HUES6 (cell line): ENCODE results near the gene KIAA0319L.
"Not testable (repeated sequence)": the region's sequence is repeated elsewhere in the genome, so short reads cannot be mapped to it uniquely, and the experiment has no call there.

Source experiments
- H3K27ac ChIP-seq: 2 replicates; pipeline ENCODE4 v1.7.0; 2013; ENCODE audit warnings: low read depth, mild to moderate bottlenecking, low read length, inconsistent platforms
- H3K27me3 ChIP-seq: 2 replicates; pipeline ENCODE4 v1.6.1; 2013; ENCODE audit warnings: low read length; ENCODE audit not compliant: control insufficient read depth, insufficient read depth
- H3K36me3 ChIP-seq: 2 replicates; pipeline ENCODE4 v1.6.1; 2013; ENCODE audit warnings: low read length; ENCODE audit not compliant: control insufficient read depth, insufficient read depth
- H3K4me1 ChIP-seq: 2 replicates; pipeline ENCODE4 v1.6.1; 2013; ENCODE audit warnings: low read length; ENCODE audit not compliant: control insufficient read depth, insufficient read depth
- H3K4me3 ChIP-seq: 2 replicates; pipeline ENCODE4 v1.5.1; 2013; ENCODE audit warnings: low read depth, low read length
- H3K9ac ChIP-seq: one replicate; pipeline ENCODE4 v1.6.1; 2013; ENCODE audit warnings: mild to moderate bottlenecking, low read length
- H3K9me3 ChIP-seq: 2 replicates; pipeline ENCODE4 v1.6.1; 2013; ENCODE audit warnings: low read depth, low read length; ENCODE audit not compliant: control insufficient read depth, insufficient read depth

Gene KIAA0319L

GRCh38 chr1:35580949-35581388 lies 23.8 kb upstream of the KIAA0319L start:
- Histone ChIP-seq H3K4me3 (no peak overlapping the region), H3K27ac (no peak overlapping the region), H3K9me3 (no peaks in the 10 kb centered on the region), H3K9ac (no peak overlapping the region), H3K4me1 (peaks cover 12% of the 10 kb centered on the region), H3K36me3 (no peaks in the 10 kb centered on the region), H3K27me3 (peaks cover 28% of the 10 kb centered on the region)

DNA sequence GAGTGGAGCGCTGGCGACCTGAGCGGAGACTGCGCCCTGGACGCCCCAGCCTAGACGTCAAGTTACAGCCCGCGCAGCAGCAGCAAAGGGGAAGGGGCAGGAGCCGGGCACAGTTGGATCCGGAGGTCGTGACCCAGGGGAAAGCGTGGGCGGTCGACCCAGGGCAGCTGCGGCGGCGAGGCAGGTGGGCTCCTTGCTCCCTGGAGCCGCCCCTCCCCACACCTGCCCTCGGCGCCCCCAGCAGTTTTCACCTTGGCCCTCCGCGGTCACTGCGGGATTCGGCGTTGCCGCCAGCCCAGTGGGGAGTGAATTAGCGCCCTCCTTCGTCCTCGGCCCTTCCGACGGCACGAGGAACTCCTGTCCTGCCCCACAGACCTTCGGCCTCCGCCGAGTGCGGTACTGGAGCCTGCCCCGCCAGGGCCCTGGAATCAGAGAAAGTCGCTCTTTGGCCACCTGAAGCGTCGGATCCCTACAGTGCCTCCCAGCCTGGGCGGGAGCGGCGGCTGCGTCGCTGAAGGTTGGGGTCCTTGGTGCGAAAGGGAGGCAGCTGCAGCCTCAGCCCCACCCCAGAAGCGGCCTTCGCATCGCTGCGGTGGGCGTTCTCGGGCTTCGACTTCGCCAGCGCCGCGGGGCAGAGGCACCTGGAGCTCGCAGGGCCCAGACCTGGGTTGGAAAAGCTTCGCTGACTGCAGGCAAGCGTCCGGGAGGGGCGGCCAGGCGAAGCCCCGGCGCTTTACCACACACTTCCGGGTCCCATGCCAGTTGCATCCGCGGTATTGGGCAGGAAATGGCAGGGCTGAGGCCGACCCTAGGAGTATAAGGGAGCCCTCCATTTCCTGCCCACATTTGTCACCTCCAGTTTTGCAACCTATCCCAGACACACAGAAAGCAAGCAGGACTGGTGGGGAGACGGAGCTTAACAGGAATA lies 20.1 kb upstream of the KIAA0319L start:
- H3K4me1 ChIP-seq: peaks cover 34% of the 10 kb centered on the region
- peaks cover 65% of the 10 kb centered on the region for H3K27me3 ChIP-seq
- H3K27ac ChIP-seq: no peak overlapping the region
- H3K9me3 ChIP-seq: no peaks in the 10 kb centered on the region
- no peaks in the 10 kb centered on the region for H3K36me3 ChIP-seq
- peak overlapping the region; percentile 45 for H3K9ac ChIP-seq
- peak overlapping the region; percentile 72 for H3K4me3 ChIP-seq

DNA sequence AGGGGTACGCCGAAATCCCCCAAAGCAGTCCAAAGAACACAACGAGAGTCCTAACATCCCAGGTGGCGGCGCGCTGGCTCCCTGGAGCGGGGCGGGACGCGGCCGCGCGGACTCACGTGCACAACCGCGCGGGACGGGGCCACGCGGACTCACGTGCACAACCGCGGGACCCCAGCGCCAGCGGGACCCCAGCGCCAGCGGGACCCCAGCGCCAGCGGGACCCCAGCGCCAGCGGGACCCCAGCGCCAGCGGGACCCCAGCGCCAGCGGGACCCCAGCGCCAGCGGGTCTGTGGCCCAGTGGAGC lies 19.5 kb upstream of the KIAA0319L start:
- Histone ChIP-seq H3K27me3 (peaks cover 71% of the 10 kb centered on the region), H3K4me3 (peak overlapping the region; percentile 72), H3K4me1 (peaks cover 34% of the 10 kb centered on the region)
- not testable (repeated sequence) for H3K9me3 ChIP-seq, H3K27ac ChIP-seq, H3K9ac ChIP-seq, H3K36me3 ChIP-seq

DNA sequence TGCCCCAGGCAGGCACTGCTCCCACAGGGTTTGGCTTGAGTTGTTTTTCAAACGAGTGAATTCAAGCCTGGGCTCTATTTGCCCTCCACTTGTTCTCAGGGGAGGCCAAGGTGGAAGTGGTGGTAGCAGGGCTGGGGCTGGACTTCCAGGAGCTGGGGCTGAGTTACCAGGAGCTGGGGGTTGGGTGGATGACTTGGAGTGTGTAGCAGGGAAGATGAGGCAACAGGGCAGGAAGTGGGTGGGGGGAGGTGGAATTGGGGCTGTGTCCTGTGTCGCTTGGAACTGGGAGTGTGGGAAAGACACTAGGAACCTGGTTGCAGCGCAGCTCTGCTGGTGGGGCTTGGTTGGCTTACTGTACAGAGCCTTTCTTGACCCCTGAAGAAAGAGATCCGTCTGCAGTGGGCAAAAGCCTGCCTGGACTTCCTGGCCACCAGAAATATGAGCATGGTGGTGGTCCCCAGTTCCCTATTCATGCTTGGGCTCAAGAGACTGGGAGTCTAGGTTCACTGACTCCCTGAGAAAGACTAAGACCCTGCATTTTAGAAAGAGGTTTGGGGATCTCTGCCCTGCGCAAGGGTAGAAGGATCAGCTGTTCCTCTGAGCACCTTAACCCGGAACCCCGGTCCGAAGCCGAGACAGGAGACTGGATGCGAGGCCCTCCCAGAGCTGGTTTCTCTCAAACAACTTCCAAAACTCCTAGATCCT lies 19.0 kb upstream of the KIAA0319L start:
- Histone ChIP-seq H3K9ac (no peak overlapping the region), H3K4me3 (peak overlapping the region; percentile 30; the same call in 1 of the 2 replicates)

DNA sequence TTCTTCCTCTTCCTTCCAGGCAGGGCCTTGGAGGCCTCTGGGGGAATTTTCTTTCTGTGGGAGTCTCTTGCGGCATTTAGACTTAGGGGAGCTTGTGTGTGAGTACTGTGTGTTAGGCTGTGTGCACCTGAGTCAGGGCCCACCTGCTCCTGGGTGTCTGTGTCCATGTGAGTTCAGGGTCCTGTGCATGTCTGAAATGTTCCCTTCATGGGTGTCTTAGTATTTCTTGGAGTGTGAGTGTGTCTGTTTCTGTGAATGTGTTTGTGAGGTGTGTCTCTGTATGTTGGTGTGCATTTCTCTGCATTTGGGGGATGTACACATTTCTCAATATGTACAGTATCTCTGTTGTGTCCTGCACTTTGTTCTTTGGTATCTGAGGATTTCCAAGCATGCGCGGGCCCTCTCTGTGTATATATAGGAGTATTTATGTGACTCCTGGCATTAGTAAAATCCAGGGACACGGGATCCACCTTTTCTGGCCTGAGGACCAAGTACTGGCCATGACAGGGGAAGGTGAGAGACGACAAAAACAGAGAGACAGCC lies 18.3 kb upstream of the KIAA0319L start:
- Histone ChIP-seq H3K27ac (no peak overlapping the region), H3K4me1 (peaks cover 34% of the 10 kb centered on the region), H3K27me3 (peaks cover 82% of the 10 kb centered on the region)

More for the DNA sequence above, 19.0 kb upstream of the KIAA0319L start:
- no peaks in the 10 kb centered on the region for H3K9me3 ChIP-seq
- no peak overlapping the region for H3K27ac ChIP-seq
- H3K4me1 ChIP-seq: peaks cover 34% of the 10 kb centered on the region
- H3K27me3 ChIP-seq: peaks cover 76% of the 10 kb centered on the region
- H3K36me3 ChIP-seq: no peaks in the 10 kb centered on the region

DNA sequence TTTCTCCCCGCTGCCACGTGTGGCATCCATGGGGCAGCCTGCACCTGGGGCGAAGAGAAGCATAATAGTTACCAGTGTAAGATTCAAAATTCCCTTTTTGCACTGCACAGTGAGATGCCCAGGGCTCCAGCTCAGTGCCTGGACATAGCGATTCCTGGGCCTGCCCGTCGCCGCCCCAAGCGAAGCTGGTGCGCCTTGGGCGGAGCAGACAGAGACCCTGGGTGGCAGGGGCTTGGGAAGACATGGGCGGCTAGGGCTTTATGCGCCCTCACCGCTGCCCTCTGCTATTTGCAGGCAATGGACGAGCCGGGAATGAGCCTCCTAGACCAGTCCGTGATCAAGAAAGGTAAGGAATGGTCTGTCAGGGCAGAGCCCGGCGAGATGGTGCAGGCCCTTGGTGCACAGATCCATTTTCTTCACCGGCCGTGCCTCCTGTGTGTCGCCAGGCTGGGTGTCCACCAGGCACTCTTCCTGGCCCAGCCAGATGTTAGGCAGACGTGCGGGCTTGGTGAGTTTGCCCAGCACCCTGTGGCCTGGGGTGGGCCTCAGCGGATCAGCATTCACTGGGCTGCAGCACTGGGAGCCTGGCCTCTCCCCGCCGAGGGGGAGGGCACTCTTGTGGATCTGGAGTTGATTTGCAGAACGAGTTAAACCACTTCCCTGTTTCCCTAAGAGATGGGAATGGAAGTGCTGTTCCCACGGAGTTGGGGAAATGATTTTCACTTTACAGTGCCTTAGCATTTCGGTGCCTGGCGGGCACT lies 17.6 kb upstream of the KIAA0319L start:
- H3K27ac ChIP-seq: no peak overlapping the region
- peak overlapping the region; percentile 80; the same call in 1 of the 2 replicates for H3K4me3 ChIP-seq
- no peaks in the 10 kb centered on the region for H3K36me3 ChIP-seq
- peaks cover 87% of the 10 kb centered on the region for H3K27me3 ChIP-seq
- H3K4me1 ChIP-seq: peaks cover 34% of the 10 kb centered on the region
- no peak overlapping the region for H3K9ac ChIP-seq
- H3K9me3 ChIP-seq: no peaks in the 10 kb centered on the region

More for the DNA sequence above, 18.3 kb upstream of the KIAA0319L start:
- H3K9me3 ChIP-seq: no peaks in the 10 kb centered on the region
- H3K36me3 ChIP-seq: no peaks in the 10 kb centered on the region
- no peak overlapping the region for H3K9ac ChIP-seq
- H3K4me3 ChIP-seq: no peak overlapping the region

DNA sequence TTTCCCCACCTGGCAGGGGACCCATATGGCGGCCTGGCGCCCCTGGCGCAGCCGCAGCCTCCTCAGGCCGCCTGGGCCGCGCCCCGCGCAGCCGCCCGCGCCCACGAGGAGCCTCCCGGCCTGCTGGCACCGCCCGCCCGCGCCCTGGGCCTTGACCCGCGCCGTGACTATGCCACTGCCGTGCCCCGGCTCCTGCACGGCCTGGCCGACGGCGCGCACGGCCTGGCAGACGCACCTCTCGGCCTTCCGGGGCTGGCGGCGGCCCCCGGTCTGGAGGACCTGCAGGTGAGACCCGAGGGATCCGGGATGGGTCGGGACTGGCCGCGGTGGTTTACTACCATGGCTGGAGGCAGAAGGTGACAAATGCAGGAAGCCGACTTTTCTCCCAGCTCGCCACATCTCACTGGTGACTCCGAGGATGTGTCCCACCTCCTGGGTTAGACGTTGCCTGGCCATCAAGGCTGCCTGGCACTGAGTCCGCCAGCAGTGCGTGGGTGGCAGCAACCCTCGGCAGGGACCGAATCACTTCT lies 17.0 kb upstream of the KIAA0319L start:
- H3K4me3 ChIP-seq: peak overlapping the region; percentile 80
- H3K4me1 ChIP-seq: peaks cover 34% of the 10 kb centered on the region
- peaks cover 87% of the 10 kb centered on the region for H3K27me3 ChIP-seq
- no peak overlapping the region for H3K9ac ChIP-seq
- no peaks in the 10 kb centered on the region for H3K36me3 ChIP-seq
- no peaks in the 10 kb centered on the region for H3K9me3 ChIP-seq
- no peak overlapping the region for H3K27ac ChIP-seq

GRCh38 chr1:35573198-35574124 lies 16.3 kb upstream of the KIAA0319L start, which contains the start of gene TFAP2E:
Gene TFAP2E, plus strand, starts transcription at chr1:35573314. Its CDS starts 264 bp downstream, at chr1:35573578.
- peaks cover 34% of the 10 kb centered on the region for H3K4me1 ChIP-seq
- H3K4me3 ChIP-seq: peak within 1 kb of the TSS; percentile 80
- no peaks in the 10 kb centered on the region for H3K36me3 ChIP-seq
- no peaks in the 10 kb centered on the region for H3K9me3 ChIP-seq
- no peak within 1 kb of the TSS for H3K27ac ChIP-seq
- H3K27me3 ChIP-seq: peaks cover 83% of the 10 kb centered on the region
- H3K9ac ChIP-seq: peak within 1 kb of the TSS; percentile 55

DNA sequence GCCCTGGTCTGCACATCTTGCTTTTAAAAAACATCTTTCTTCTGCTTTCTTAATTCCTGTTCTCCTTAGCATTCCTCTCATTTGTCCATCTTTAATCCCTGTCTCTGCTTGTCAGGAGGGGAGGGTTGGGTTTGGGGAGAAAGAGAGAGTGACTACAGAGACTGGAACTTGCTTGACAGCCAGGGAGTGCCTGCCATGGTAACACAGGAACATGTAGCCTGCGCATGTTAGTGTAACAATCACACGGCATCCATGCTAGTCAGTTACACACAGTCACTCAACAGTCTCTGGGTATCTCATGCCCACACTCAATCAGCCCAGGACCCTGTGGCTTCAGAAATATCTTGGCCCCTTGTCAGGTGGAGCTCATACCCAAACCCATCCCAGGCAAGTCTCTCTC lies 15.1 kb upstream of the KIAA0319L start:
- peaks cover 72% of the 10 kb centered on the region for H3K27me3 ChIP-seq
- peaks cover 29% of the 10 kb centered on the region for H3K4me1 ChIP-seq
- no peak overlapping the region for H3K4me3 ChIP-seq

More for the DNA sequence above, 15.1 kb upstream of the KIAA0319L start:
- Histone ChIP-seq H3K9ac (no peak overlapping the region), H3K36me3 (no peaks in the 10 kb centered on the region), H3K9me3 (no peaks in the 10 kb centered on the region), H3K27ac (no peak overlapping the region)
